HG03460 (cell line): ENCODE results near the gene RTKN.

Experiments used
- ATAC-seq: cut with Tn5 transposase; IDR thresholded peaks from one replicate; pipeline ENCODE4 v1.9.1; 2021; ENCODE audit not compliant: unreplicated experiment

Gene RTKN

GRCh38 chr2:74381751-74382150 lies 60.0 kb downstream of the RTKN start:
- ATAC-seq, result no peak

GRCh38 chr2:74379851-74380789 lies 61.6 kb downstream of the RTKN start, which contains the start of gene DCTN1:
TSS of gene DCTN1 (minus strand) at chr2:74380311. CDS start at chr2:74380037, 274 bp downstream.
- ATAC-seq, result no peak

GRCh38 chr2:74378007-74378406 lies 63.7 kb downstream of the RTKN start:
- ATAC-seq, result no peak

GRCh38 chr2:74375838-74376237 lies 65.9 kb downstream of the RTKN start:
- no peak for ATAC-seq
